ENCODE data around the gene TMOD1.

GRCh38 chr9:97484134-97484533 lies 17.3 kb upstream of the TMOD1 start:
- TF ChIP-seq CTCF (IDR thresholded peaks at IDR 0.05; ENCODE audit: low read depth, low read length, missing input control) (no peak), JUND (IDR thresholded peaks at IDR 0.05) (no peak), ZBTB33 (IDR thresholded peaks at IDR 0.05) (no peak), REST (IDR thresholded peaks at IDR 0.05) (no peak)
